Neural cell (in vitro differentiated cells): ENCODE results near the gene VAV3. TPM values are rescaled to one million over a fixed set of nuclear protein-coding genes. Genes with fewer than 3 reads are reported as not detected.
"Not testable (repeated sequence)": the region's sequence is repeated elsewhere in the genome, so short reads cannot be mapped to it uniquely, and the experiment has no call there.

ENCODE experiments used
- H2AFZ ChIP-seq: fragments of 200-600, 300-800 bp; sonication (generic), shearing (Covaris generic); 2 replicates; pipeline ENCODE4 v1.6.0; 2014; ENCODE audit warnings: low read depth, mild to moderate bottlenecking, antibody characterized with exemption, low read length, moderate library complexity
- H3F3A ChIP-seq: fragments of 200-600 bp; shearing (Covaris generic); 2 replicates; pipeline ENCODE4 v1.6.1; 2016; ENCODE audit warnings: mild to moderate bottlenecking, moderate library complexity, mixed read lengths, antibody characterized with exemption, low read length; ENCODE audit not compliant: insufficient read depth, poor library complexity, severe bottlenecking
- H3K27ac ChIP-seq: fragments of 200-600, 300-800 bp; sonication (generic), shearing (Covaris generic); 2 replicates; pipeline ENCODE4 v1.5.1; 2014; ENCODE audit warnings: mild to moderate bottlenecking, low read length, moderate library complexity
- H3K27me3 ChIP-seq: fragments of 300-800, 200-600 bp; sonication (generic), shearing (Covaris generic); 2 replicates; pipeline ENCODE4 v1.6.0; 2014; ENCODE audit warnings: mild to moderate bottlenecking, low read depth, low read length, moderate library complexity; ENCODE audit not compliant: insufficient read depth
- H3K36me3 ChIP-seq: fragments of 300-800, 200-600 bp; sonication (generic), shearing (Covaris generic); 2 replicates; pipeline ENCODE4 v1.5.1; 2014; ENCODE audit warnings: mild to moderate bottlenecking, antibody characterized with exemption, low read length, moderate library complexity; ENCODE audit not compliant: insufficient read depth
- H3K4me2 ChIP-seq: fragments of 300-800, 200-600 bp; sonication (generic), shearing (Covaris generic); 2 replicates; pipeline ENCODE4 v1.6.0; 2014; ENCODE audit warnings: mild to moderate bottlenecking, low read length
- H3K4me3 ChIP-seq: fragments of 300-800, 200-600 bp; sonication (generic), shearing (Covaris generic); 2 replicates; pipeline ENCODE4 v1.5.1; 2014; ENCODE audit warnings: mild to moderate bottlenecking, low read length, moderate library complexity
- H3K79me2 ChIP-seq: fragments of 200-600 bp; shearing (Covaris generic); replicated peaks from 2 replicates; pipeline ENCODE4 v1.6.0; 2014; ENCODE audit warnings: mild to moderate bottlenecking, low read length, moderate library complexity; ENCODE audit not compliant: insufficient read depth
- H3K9ac ChIP-seq: fragments of 300-800, 200-600 bp; sonication (generic), shearing (Covaris generic); 2 replicates; pipeline ENCODE4 v1.6.1; 2016; ENCODE audit warnings: mild to moderate bottlenecking, low read length, mixed read lengths
- H3K9me2 ChIP-seq: fragments of 200-600 bp; shearing (Covaris generic); 2 replicates; pipeline ENCODE4 v1.6.1; 2016; ENCODE audit warnings: mild to moderate bottlenecking, low read length, mixed read lengths; ENCODE audit not compliant: insufficient read depth
- H3K9me3 ChIP-seq: fragments of 200-600, 300-800 bp; sonication (generic), shearing (Covaris generic); 2 replicates; pipeline ENCODE4 v1.6.1; 2016; ENCODE audit warnings: mild to moderate bottlenecking, mixed run types, low read length, moderate library complexity, mixed read lengths
- H4K20me1 ChIP-seq: fragments of 200-600 bp; shearing (Covaris generic); 2 replicates; pipeline ENCODE4 v1.6.1; 2016; ENCODE audit warnings: mild to moderate bottlenecking, mixed run types; ENCODE audit not compliant: insufficient read depth
- EP300 ChIP-seq: fragments of 450-650 bp; conservative IDR thresholded peaks from 2 replicates; pipeline ENCODE4 v1.6.1; 2014; ENCODE audit warnings: antibody characterized with exemption, mild to moderate bottlenecking, moderate library complexity; ENCODE audit not compliant: poor library complexity, severe bottlenecking
- EZH2 ChIP-seq: fragments of 200-600, 300-800 bp; shearing (Covaris generic), sonication (generic); IDR thresholded peaks from 2 replicates; pipeline ENCODE4 v1.6.1; 2014; ENCODE audit warnings: antibody characterized with exemption, low read length, borderline replicate concordance, mild to moderate bottlenecking; ENCODE audit not compliant: insufficient read depth, poor library complexity, severe bottlenecking
- MXI1 ChIP-seq: fragments of 450-650 bp; conservative IDR thresholded peaks from 2 replicates; pipeline ENCODE4 v1.6.1; 2014; ENCODE audit warnings: antibody characterized with exemption, mild to moderate bottlenecking; ENCODE audit not compliant: poor library complexity, severe bottlenecking
- POLR2AphosphoS5 ChIP-seq: IDR thresholded peaks from 2 replicates; pipeline ENCODE4 v1.6.1; 2012
- RAD21 ChIP-seq: fragments of 450-650 bp; conservative IDR thresholded peaks from 2 replicates; pipeline ENCODE4 v1.6.1; 2014; ENCODE audit warnings: antibody characterized with exemption, mild to moderate bottlenecking, moderate library complexity
- SMC3 ChIP-seq: fragments of 450-650 bp; conservative IDR thresholded peaks from 2 replicates; pipeline ENCODE4 v1.6.1; 2014; ENCODE audit warnings: antibody characterized with exemption, mild to moderate bottlenecking, moderate library complexity; ENCODE audit not compliant: poor library complexity
- TAF1 ChIP-seq: IDR thresholded peaks from 2 replicates; pipeline ENCODE4 v1.6.1; 2012; ENCODE audit warnings: low read depth
- polyA plus RNA-seq: library from polyadenylated mRNA; depleted of rRNA; stranded (reverse); fragments of >200 nt; gene quantifications from 2 replicates; pipeline ENCODE4 v1.2.3, GENCODE V29; 2014
- TF ChIP-seq, protein P1 (sequence below): IDR thresholded peaks from 2 replicates; pipeline ENCODE4 v1.6.1; 2012; ENCODE audit warnings: borderline replicate concordance
- TF ChIP-seq, protein P2 (sequence below): fragments of 450-650 bp; IDR thresholded peaks from 2 replicates; pipeline ENCODE4 v1.5.1; 2014; ENCODE audit warnings: antibody characterized with exemption, mild to moderate bottlenecking, moderate library complexity; ENCODE audit not compliant: poor library complexity, severe bottlenecking

VAV3 gene
- polyA plus RNA-seq, 1 donor from 2014 or later, result 7.6 TPM

DNA sequence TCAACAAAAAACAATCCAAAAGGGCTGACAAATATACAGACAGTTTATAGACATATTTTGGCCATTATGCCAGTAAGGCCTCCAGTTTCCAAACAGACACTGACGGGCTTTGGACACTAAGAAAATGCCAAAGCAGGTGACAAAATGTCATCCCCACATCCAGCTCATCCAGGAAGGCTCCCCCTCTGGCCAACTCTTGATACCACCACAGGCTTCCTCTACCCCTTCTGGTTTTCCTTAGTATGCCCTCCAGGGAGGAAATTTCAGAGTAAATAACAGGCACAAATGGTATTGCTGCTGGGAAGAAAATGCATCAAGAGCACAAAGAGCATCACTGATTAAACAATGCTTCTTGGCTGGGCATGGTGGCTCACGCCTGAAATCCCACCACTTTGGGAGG, 225.3 kb downstream of the VAV3 start:
- Histone ChIP-seq H3K27me3 (no peaks in the 10 kb centered on the region), H3F3A (no peaks in the 10 kb centered on the region), H3K36me3 (no peaks in the 10 kb centered on the region), H3K4me2 (no peak overlapping the region), H3K79me2 (no peaks in the 10 kb centered on the region), H4K20me1 (no peaks in the 10 kb centered on the region), H2AFZ (no peak overlapping the region), H3K9me3 (no peaks in the 10 kb centered on the region), H3K9me2 (no peaks in the 10 kb centered on the region), H3K4me3 (no peak overlapping the region), H3K27ac (no peak overlapping the region), H3K9ac (no peak overlapping the region)
- TF ChIP-seq, protein P1, sequence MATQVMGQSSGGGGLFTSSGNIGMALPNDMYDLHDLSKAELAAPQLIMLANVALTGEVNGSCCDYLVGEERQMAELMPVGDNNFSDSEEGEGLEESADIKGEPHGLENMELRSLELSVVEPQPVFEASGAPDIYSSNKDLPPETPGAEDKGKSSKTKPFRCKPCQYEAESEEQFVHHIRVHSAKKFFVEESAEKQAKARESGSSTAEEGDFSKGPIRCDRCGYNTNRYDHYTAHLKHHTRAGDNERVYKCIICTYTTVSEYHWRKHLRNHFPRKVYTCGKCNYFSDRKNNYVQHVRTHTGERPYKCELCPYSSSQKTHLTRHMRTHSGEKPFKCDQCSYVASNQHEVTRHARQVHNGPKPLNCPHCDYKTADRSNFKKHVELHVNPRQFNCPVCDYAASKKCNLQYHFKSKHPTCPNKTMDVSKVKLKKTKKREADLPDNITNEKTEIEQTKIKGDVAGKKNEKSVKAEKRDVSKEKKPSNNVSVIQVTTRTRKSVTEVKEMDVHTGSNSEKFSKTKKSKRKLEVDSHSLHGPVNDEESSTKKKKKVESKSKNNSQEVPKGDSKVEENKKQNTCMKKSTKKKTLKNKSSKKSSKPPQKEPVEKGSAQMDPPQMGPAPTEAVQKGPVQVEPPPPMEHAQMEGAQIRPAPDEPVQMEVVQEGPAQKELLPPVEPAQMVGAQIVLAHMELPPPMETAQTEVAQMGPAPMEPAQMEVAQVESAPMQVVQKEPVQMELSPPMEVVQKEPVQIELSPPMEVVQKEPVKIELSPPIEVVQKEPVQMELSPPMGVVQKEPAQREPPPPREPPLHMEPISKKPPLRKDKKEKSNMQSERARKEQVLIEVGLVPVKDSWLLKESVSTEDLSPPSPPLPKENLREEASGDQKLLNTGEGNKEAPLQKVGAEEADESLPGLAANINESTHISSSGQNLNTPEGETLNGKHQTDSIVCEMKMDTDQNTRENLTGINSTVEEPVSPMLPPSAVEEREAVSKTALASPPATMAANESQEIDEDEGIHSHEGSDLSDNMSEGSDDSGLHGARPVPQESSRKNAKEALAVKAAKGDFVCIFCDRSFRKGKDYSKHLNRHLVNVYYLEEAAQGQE, result no peak
- TF ChIP-seq EP300 (no peak), POLR2AphosphoS5 (no peak), SMC3 (no peak), EZH2 (no peak), TAF1 (no peak), MXI1 (no peak), RAD21 (no peak)
- TF ChIP-seq, protein P2, sequence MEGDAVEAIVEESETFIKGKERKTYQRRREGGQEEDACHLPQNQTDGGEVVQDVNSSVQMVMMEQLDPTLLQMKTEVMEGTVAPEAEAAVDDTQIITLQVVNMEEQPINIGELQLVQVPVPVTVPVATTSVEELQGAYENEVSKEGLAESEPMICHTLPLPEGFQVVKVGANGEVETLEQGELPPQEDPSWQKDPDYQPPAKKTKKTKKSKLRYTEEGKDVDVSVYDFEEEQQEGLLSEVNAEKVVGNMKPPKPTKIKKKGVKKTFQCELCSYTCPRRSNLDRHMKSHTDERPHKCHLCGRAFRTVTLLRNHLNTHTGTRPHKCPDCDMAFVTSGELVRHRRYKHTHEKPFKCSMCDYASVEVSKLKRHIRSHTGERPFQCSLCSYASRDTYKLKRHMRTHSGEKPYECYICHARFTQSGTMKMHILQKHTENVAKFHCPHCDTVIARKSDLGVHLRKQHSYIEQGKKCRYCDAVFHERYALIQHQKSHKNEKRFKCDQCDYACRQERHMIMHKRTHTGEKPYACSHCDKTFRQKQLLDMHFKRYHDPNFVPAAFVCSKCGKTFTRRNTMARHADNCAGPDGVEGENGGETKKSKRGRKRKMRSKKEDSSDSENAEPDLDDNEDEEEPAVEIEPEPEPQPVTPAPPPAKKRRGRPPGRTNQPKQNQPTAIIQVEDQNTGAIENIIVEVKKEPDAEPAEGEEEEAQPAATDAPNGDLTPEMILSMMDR, result no peak

DNA sequence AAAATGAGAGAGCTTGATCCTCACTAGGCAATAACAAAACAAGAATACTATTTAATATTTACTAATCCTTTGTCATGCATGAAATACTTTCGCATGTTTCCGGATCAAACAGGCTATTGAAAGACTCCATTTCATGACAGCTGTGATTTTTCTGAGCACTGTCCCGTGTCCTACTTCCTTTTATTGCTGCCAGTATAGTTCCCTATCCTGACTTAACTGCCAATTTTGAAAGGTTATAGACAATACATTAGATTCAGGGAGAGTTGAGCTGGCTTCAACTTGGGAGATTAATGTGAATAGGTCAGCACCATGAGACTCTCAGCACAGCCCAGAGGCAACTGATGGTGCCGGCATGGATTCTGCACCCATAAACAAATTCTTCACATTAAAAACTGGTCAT, 225.8 kb downstream of the VAV3 start:
- H3K27me3 ChIP-seq, result no peaks in the 10 kb centered on the region
- TF ChIP-seq POLR2AphosphoS5 (no peak), EP300 (no peak), RAD21 (no peak), EZH2 (no peak), TAF1 (no peak), SMC3 (no peak), MXI1 (no peak)
- TF ChIP-seq, protein P1, result no peak
- TF ChIP-seq, protein P2, result no peak
- H3K27ac ChIP-seq, result no peak overlapping the region
- H3F3A ChIP-seq, result no peaks in the 10 kb centered on the region
- H3K9me3 ChIP-seq, result no peaks in the 10 kb centered on the region
- H4K20me1 ChIP-seq, result no peaks in the 10 kb centered on the region
- H3K4me3 ChIP-seq, result no peak overlapping the region
- H3K36me3 ChIP-seq, result no peaks in the 10 kb centered on the region
- no peaks in the 10 kb centered on the region for H3K79me2 ChIP-seq
- no peaks in the 10 kb centered on the region for H3K9me2 ChIP-seq
- no peak overlapping the region for H3K9ac ChIP-seq
- H3K4me2 ChIP-seq, result no peak overlapping the region
- H2AFZ ChIP-seq, result no peak overlapping the region

DNA sequence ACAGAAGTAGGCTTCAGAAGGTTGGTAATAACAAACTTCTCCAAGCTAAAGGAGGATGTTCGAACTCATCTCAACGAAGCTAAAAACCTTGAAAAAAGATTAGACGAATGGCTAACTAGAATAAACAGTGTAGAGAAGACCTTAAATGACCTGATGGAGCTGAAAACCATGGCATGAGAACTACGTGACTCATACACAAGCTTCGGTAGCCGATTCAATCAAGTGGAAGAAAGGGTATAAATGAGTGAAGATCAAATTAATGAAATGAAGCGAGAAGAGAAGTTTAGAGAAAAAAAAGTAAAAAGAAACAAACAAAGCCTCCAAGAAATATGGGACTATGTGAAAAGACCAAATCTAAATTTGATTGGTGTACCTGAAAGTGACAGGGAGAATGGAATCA, 231.6 kb downstream of the VAV3 start:
- H3K9ac ChIP-seq, H3K4me3 ChIP-seq, H3K36me3 ChIP-seq, H4K20me1 ChIP-seq, H2AFZ ChIP-seq, H3K79me2 ChIP-seq, H3K27ac ChIP-seq, H3K27me3 ChIP-seq, H3K9me2 ChIP-seq, H3F3A ChIP-seq, H3K4me2 ChIP-seq, H3K9me3 ChIP-seq: not testable (repeated sequence)
